SKM-1 treated with dmso at 0.1 percent for 144 hours (cell line): Measurements from ENCODE around the gene SAMD14.

Experiments
- DNase-seq: peaks from one replicate; lab custom pipeline; 2025; ENCODE audit not compliant: unreplicated experiment; lab: John Stamatoyannopoulos, UW

The SAMD14 gene

GRCh38 chr17:50113624-50114320, 16.2 kb downstream of the SAMD14 start:
- no peak for DNase-seq

DNA sequence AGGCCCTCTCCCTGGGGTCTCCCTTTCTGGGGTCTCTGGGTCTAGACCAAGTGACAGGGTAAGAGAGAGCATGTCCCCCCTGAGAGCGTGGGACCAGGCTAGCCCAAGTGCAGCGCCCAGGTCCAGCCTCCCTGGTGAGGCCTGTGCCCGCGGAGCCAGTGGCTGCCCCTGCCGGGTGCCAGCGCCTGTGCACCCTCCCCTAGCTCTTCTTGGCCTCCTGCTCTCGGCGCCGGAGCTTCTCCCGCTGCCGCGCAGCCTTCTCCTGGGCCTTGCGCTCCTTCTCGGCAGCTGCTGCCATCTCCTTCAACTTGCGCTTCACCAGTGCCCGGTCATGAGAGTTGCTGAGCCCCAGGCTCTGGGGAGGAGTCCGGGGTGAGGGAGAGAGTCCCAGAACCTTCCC, 17.3 kb downstream of the SAMD14 start:
- no peak for DNase-seq

DNA sequence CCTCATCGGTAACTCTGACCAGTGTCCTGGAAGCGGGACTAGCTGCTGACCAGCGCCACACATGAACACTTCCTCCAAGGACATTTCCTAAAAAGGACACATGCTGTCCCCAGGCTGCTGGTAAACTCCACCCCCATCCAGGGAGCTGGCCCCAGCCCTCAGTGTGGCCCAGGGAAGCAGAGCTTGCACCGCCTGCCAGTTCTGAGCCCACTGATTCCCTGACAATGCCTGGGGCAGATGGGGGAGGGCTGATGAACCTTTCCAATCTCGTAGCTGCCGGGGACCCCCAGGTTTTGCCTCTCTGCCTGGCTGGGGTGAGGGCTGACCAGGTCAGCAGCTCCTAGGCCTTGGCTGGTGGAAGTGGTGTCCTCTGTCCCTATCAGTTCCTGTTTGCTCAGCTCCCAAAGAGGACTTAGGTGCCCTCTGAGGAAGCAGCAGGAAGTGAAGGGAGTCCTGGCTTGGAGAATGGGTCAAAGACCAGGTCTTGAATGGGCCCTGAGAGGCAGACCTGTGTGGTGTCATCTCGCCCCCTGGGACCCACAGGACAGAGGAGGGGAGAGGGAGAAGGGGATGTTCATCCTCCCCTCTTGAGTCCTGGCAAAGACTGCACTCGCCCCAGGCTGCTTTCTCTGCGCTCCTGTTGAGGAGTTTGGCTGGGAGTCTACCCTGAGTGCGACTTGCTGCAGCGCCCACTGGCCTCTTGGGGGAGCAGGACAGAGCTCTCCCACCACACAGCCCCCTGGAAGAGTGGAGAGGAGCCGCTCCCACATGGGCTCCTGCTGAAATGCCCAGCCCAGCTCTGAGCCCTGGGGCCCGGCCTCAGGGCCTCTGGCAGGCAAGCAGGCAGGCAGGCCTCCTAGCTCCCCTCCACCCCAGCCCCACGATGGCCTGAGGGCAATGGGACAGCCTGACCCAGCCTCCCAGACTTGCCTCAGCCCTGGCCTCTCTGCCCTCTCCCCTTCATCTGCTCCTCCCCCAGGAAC, 18.0 kb downstream of the SAMD14 start:
- DNase-seq, result no peak

GRCh38 chr17:50110591-50111349, 19.2 kb downstream of the SAMD14 start:
- no peak for DNase-seq

- no peak for DNase-seq
These were observed 20.2 kb downstream of the SAMD14 start for GRCh38 chr17:50109785-50110184.

- DNase-seq, result no peak
These were observed 20.8 kb downstream of the SAMD14 start for GRCh38 chr17:50109207-50109606.

DNA sequence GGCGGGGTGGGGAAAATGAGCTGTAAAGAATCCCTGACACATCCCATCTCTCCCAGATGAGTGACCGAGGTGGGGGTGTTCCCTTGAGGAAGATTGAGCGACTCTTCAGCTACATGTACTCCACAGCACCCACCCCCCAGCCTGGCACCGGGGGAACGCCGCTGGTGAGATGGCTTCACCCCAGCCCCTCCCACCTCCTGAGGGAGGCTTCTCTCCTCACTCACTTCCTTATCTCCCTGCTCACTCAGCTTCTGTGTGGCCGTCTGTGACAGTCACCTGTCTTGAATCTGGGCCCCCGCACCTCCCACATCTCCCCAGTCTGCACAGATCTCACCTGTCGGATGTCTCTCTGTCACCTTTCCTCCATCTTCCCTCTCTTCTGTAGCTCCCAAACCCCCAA, 21.4 kb downstream of the SAMD14 start:
- no peak for DNase-seq

DNA sequence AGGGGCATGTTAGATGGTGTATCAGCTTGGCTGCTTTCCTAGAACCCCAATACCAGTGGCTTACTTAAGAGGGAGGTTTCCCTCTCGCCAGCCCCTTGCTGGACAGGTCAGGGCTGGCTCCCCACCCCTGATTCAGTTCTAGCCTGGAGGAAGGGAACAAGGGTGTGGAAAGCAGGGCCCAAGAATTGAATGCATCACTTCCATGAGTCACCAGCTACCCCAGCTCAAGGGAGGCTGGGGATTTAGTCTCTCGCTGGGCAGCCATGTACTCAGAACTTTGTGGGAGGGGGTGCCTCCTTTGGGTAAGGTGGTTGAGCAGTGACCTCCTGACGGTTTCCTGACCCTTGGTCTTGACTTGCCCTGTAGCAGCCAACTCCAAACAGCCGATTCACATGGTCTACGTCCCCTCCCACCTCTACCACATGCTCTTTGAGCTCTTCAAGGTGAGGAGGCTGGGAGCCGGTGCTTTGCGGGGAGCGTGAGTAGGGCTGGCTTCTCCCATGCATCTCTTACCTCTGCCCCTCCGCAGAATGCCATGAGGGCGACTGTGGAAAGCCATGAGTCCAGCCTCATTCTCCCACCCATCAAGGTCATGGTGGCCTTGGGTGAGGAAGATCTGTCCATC, 22.1 kb downstream of the SAMD14 start:
- no peak for DNase-seq

GRCh38 chr17:50106393-50107131, 23.4 kb downstream of the SAMD14 start:
- no peak for DNase-seq

DNA sequence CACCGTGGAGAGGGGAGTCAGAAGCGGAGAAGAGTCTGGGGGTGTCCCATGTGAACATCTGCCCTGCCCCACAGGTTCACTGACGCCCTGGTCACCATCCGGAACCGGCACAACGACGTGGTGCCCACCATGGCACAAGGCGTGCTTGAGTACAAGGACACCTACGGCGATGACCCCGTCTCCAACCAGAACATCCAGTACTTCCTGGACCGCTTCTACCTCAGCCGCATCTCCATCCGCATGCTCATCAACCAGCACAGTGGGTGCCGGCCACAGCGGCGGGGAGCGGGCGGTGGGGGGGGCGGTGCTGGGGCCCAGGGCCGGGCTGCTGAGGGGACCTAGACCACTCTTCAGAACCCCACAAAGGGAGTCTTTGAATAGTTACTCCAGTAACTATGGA, 24.1 kb downstream of the SAMD14 start:
- DNase-seq, result no peak

DNA sequence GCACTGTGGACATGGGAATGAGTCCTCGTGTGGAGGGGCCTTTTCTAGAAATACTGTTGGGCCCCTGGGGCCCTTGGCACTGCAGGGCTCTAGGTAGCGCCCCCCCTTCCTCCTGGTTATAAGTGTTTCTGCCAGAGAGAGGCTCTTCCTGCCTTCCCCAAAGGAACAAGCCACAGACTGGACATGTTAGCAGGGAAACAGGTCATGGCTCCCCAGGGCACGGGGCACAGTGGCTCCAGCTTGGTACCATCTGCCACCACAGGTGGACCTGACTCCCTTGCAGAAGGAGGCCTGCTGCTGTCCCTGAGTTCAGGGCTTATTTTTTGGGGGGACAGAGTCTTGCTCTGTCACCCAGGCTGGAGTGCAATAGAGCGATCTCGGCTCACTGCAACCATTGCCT, 26.0 kb downstream of the SAMD14 start:
- DNase-seq, result no peak

GRCh38 chr17:50103252-50103651, 26.7 kb downstream of the SAMD14 start:
- DNase-seq, result no peak

DNA sequence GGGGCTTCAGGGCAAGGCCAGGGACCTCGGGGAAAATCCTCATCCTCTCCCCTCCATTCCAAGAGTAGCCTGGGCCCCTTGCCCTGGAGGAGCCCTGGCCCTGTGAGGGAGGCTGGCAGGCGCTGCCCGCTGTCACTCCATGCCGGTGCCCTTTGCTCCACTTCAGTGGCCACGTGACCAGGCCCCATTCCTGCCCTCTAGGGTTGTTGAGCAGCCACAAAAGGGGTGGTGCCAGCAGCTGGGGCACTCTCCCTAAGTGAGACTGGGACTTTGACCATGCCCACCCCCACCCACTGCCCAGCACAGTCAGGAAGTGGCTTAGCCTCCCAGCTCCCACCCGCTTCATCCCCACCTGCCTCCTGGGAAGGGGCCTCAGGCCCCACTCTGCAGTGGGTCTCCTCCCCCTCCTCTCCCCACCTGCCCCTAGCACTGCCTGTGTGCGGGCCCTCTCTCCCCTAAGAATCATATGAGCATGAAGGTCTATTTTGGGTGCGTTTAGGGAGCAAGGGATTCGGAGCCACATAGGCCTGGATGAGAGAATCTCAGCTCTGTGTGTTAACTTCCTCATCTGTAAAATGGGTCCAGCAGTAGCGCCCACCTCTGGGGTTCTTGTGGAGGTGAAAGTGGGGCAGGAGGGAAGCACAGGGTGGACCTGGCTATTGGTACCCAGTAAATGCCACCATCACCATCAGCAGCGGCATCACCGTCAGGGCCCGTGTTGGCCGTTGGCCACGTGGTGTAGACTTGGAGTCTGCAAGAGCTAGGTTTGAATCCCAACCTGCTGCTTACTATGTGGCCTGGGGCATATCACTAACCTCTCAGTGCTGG, 27.6 kb downstream of the SAMD14 start:
- no peak for DNase-seq

DNA sequence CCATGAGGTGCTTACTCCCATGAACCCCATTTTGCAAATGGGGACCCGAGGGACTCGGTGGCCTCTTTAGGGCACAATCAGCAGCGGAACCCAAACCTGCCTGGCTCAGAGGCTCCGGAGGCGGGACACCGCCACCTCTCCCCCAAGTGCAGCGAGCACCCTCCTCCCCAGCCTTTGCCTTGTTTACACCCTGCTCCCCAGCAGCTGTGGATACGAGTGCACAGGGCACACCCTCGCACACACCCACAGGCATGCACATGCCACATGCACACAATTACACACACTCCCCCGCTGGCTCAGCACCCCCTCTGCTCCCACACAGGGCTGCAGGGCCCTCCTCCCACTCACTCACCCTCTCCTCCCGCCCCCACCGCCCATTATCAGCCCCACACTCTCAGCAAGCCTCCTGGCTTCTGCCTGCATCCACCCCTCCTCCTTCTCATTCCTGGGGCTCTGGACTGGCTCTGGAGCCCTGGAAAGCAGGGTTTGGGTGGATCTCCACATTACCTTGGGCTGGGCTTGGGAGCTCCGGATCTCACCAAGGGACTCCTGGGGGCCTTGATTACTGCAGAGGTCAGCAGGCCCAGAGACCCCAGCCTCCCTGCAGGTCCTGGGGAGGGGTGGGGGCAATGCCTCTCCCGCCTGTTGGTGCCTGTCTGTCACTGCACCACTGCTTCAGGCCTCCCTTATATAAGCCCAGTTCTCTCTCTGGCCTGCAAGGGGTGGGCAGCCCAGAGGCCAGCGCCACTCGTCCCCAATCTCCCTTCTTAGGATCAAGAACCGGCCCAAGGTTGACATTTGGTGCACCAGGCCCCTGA, 28.4 kb downstream of the SAMD14 start:
- no peak for DNase-seq

GRCh38 chr17:50100921-50101345, 29.0 kb downstream of the SAMD14 start:
- no peak for DNase-seq

- DNase-seq, result no peak
These were observed 29.5 kb downstream of the SAMD14 start for GRCh38 chr17:50100480-50100883.

- DNase-seq, result no peak
These were observed 31.0 kb downstream of the SAMD14 start for GRCh38 chr17:50099003-50099402.

GRCh38 chr17:50098583-50098982, 31.4 kb downstream of the SAMD14 start:
- DNase-seq, result no peak

- DNase-seq, result no peak
These were observed 32.0 kb downstream of the SAMD14 start for GRCh38 chr17:50097926-50098325.
